GDM1 (cell line): ENCODE measurements around the gene ZBTB21.

ENCODE experiments used
- DNase-seq: peaks from one replicate; lab custom pipeline; 2025; lab: John Stamatoyannopoulos, UW

Gene ZBTB21

DNA sequence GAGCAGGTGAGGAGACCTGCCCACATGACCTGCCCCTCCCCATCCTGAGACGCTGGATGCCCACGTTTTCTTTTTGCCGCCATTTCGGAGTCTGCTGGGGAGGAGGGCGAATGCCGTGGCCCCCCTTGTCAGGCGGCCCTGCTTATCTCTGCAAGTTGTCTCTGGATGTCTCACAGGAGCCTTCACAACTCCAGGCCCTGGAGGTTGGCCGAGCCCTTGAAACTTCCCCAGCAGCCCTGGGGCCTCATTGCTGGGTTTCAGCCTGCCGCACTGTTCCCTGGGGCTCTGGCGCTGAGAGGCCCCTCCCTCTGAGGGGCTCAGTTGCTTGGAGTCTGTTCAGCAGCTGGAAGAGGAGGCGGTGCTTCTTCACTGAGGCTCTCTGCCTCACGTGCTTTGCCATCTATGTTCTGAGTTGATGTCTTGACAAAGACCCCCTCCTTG is 29.8 kb upstream of the ZBTB21 start:
- no peak for DNase-seq

DNA sequence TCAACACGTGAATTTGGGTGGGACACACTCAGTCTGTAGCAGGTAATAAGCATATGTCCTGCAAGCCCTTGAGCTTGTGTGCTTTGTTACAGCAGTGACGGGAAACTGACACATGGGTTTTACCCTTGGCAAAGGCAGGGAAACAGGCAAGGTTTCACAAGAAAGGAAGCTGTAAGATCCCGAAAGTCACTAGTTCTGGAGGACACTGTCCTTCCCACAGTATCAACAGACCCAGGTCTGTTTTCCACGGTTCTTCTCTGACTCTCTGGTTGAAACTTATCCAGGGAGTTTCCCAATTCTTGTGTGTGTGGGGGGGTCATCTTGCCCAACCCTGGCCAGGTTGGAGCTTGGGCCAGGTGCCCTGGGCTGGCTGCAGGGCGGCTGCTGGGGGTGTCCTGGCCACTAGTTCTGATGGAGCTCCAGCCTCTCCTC is 29.3 kb upstream of the ZBTB21 start:
- DNase-seq: no peak

DNA sequence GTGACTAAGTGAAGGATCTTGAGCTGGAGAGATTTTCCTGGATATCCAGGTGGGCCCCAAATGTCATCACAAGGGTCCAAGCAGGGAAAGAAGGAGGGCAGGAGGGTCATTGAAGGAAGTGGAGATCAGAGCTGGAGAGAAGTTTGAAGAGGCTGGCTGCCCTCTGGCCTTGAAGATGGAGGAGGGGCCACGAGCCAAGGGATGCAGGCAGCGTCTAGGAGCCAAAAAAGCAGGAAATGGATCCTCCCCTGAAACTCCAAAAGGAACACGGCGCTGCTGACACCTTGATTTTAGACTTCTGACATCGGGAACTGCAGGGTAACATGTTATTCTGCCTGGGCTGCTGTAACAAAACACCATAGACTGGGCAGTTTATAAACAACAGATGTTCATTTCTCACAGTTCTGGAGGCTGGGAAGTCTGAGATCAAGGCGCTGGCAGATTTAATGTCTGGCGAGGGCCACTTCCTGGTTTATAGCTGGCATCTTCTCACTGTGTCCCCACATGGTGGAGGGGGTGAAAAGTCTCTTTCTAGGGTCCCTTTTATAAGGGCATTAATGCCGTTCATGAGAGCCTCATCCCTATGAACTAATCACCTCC is 28.8 kb upstream of the ZBTB21 start:
- DNase-seq: no peak

DNA sequence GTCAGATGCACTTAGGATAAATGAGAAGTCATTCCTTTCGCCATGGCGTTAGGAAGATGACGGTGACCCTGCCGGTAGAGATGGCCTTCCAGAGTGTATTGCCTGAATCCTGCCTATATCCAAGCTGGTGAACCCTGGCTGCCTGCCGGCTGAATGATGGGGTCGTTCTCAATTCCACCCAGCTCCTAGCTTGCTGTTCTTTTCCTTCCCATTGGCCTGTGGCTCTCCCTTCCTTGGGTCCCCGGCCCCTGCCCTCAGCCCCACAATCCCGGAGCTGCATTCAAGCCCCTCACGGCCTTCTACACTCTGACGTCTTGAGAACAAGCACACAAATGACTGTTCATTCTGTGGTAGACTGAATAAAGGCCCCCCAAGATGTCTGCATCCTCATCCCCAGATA is 28.2 kb upstream of the ZBTB21 start:
- DNase-seq: no peak

DNA sequence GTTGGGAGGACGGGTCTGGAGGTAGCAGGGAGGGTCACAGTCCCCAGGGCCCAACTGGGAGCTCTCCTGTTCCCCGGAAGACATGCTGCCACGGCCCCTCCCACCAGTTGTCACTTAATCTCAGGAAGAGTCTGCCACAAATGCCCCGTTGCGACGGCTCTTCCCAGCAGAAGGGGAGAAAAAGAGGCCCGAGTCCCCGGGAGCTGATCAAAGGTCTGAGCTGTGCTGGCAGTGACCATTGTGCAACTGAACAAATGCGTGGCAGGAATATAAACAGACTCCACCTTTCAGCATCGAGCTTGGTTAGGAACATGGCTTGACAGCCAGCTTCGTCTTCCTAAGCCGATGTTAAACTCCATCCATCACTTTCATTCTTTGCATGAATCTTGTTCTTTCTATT is 27.8 kb upstream of the ZBTB21 start:
- no peak for DNase-seq

DNA sequence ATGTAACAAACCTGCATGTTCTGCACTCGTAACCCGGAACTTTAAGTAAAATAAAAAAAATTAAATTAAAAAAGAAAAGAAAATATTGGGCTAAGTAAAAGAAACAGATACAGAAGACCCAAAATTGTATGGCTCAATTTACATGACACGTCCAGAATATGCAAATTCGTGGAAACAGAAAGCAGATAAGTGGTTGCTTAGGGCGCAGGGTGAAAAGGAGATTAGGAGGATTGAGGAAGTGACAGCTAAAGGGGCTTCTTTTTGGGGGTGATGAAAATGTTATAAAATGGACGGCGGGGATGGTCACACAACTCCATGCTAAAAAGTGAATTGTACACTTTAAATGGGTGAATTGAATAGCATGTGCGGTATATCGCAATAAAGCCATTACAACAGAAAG is 27.4 kb upstream of the ZBTB21 start:
- DNase-seq: no peak

DNA sequence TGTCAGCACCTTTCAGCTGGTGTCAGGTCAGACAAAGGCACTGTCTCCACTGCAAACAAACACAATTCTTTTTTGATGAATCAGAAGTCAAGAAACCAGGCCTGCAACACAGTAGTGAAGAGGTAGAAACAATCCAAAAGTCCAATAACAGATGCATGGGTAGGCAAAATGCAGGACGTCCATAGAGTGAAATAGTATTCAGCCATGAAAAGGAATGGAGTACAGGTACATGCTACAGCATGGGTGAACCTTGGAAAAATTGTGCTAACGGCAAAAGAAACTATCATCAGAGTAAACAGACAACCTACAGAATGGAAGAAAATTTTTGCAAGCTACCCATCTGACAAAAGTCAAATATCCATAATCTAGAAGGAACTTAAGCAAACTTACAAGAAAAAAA is 26.2 kb upstream of the ZBTB21 start:
- no peak for DNase-seq

DNA sequence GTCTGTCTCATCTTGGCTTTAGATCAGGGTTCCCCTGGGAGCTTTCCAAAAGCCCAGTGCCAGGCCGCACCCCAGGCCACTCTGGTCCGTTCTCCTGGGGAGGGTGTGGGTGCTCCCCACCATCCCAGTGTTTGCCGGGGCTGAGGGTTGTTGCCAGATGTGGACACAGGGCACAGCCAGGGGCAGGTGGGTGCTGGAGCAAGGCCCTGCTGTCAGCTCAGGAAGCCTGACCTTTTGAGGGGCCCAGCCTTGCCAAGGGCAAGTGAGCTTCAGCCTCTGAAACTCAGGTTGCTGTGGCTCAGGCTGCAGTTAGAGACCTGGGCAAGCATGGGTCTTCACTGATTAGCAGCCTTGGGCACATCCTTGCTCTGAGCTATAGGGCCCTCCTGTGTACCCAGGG is 22.8 kb upstream of the ZBTB21 start:
- no peak for DNase-seq

DNA sequence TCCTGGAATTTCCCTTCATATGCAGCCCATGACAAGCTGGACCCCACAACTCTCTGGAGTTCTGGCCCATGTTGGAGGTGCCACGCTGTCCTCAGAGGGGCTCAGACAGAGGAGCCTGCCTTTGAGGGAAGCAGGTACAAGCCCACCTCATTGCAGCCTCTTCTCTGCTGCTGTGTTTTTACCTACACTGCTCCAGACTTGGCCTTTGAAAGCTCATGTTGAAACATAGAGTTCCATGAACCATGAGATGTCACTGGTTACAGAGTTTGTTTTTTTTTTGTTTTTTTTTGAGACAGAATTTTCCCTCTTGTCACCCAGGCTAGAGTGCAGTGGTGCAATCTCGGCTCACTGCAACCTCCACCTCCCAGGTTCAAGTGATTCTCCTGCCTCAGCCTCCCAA is 22.1 kb upstream of the ZBTB21 start:
- no peak for DNase-seq

DNA sequence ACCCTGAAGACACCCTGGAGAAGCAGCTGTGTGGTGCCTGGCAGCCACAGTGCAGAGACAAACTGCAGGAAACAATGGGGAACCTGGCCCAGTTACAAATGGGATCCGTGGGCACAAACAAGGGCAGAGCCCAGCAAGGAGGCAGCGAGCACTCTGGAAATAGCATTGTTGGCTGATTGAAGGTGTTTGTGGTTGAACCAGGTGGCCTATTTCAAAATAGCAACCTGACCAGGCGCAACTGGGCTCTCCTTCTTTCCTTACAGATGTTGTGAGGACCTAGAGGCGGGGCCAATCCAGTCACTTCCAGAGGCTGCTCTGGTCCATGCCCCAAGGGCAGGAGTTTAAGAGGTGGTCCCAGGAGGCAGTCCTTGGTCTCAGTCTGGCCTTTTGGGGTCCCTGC is 21.7 kb upstream of the ZBTB21 start:
- no peak for DNase-seq

DNA sequence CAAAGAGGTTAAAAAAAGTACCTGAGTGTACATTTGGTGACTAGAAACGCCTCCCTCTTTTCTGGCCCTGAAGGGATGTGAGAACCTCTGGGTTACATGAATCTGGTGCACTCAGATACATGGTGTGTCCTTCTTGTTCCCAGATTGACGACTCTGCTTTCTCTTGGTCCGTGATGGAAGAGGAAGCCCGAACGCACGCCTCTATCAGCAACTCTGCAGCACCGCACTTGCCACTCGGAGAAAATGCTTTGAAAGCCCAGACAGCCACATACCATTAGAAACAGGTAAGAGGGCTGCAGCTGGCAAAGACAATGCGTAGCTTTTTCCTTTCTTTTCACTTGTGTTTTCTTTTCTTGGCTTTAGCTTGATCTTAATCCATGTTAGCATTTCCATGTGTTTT is 21.1 kb upstream of the ZBTB21 start:
- DNase-seq: no peak

DNA sequence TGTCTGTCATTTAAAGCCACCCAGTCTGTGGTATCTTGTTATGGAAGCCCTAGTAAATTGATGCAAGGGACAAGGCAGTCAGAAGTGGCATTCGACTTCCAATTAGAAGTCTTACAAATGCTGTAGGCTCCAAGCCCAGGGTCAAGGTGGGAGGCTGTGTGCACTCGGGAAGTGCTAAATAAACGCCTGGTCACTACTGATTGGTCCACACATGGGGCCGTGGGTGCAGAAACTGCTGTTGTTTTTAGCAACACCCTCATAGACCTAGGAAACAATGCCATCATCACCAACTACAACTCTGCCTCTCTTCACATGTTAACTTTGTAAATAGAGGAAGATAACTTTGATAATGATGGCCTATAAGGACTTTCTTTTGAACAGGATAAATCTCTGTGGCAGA is 20.2 kb upstream of the ZBTB21 start:
- no peak for DNase-seq

DNA sequence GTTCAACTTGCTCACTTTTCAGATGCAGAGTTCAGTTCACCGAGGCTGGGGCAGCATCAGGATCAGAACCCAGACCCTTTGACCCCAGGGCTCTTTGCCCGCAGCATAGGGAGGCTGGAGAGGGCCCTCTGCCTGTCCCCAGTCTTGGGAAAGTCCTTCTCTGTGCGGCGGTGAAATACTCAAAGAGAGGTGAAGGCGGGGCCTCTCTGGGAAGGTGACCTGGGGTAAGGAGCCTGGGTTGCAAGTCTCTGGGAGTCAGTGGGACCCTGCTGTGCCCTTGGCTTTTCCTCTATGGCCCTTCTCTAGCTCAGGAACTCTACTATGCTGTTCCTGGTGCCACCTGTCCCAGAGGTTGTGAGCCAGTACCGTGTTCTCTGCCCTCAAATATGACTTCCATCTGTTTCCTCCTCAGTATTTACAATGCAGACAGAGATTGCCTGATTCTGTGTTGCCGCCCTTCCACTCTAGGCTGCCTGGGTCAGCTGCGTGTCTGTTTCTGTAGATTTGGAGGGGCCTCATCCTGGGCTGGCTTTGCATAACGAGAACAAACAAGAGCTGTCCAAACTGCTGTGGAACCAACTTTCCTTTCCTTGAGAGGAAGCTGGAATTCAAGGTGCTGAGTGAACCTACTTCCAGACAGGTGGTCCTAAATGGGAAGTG is 18.7 kb upstream of the ZBTB21 start:
- no peak for DNase-seq

DNA sequence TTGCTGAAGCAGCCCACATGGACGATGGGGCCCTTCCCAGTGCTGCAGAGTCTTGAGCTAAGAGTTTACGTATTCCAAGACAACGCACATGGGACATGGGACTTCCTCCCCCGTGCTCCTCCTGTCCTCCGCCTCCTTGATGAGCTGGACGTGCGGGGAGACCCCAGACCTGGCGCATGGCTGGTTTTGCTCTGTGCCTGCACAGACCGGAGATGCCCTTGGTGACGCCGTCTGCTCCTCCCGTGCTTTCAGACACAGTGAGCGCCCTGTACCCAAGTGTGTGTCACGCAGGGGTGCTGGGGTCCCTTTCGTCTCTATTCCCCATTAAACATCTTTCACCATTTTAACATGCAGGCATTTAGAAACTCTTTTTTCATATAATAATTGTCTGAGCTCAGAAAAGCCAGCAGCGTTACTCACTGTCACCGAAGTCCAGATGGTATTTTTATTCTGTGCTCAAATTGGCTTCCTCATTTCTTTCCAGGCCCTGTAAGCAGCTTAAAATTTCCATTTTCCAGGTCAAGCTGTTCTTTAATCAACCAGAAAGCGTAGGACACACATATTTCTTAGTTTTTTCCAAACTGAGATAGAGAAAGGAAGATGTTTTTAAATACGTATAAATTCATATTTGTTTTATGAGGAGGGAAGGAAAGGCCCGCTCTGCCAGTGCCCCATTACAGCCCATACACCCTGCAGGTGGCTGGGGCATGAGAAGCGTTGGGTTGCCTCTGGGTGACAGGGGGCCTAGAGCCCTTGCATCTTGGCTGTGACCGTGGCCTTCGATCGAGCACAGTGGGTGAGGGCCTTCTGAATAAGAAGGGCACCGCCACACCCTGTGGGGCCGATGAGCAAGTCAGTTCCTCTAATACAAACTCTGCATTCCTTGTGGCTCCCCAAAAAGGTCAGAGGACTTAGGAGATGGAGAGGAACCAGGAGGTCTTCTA is 17.9 kb upstream of the ZBTB21 start:
- no peak for DNase-seq

DNA sequence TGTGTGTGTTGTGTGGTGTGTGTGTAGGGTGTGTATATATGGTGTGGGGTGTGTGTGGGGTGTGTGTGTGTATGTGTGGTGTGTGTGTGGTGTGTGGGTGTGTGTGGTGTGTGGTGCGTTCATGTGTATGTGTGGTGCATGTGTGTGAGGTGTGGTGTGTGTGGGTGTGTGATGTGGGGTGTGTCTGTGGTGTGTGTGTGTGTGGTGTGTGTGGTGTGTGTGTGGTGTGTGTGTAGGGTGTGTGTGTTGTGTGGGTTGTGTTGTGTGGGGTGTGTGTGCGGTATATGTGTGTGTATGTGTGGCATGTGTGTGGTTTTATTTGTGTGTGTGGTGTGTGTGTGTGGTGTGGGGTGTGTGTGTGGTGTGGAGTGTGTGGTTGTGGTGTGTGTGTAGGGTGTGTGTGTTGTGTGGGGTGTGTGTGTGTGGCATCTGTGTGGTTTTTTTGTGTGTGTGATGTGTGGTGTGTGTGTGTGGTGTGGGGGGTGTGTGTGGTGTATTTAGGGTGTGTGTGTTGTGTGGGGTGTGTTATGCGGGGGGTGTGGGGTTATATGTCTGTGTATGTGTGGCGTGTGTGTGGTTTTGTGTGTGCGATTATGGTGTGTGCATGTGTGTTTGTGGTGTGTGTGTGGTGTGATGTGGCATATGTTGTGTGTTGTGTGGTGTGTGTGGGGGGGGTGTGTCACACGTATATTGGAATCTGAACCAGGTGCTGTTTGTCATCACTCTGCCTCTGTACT is 17.1 kb upstream of the ZBTB21 start:
- DNase-seq: no peak

DNA sequence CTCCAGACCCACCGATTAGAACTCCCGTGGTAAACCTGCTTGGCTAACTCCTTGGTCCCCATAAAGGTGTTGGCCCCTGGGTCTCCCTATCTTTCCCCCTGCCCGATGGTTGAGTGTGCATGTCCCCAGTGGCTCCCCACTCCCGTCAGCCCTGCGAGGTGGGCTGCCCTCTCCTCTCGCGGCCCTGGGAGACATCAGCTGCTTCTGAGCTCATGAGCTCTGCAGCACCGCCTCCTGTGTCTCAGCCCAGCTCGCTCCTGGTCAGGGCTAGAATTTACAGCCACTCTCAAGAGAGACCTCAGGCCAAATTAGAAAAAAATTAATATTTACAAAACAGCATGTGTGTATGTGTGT is 15.9 kb upstream of the ZBTB21 start:
- DNase-seq: no peak

DNA sequence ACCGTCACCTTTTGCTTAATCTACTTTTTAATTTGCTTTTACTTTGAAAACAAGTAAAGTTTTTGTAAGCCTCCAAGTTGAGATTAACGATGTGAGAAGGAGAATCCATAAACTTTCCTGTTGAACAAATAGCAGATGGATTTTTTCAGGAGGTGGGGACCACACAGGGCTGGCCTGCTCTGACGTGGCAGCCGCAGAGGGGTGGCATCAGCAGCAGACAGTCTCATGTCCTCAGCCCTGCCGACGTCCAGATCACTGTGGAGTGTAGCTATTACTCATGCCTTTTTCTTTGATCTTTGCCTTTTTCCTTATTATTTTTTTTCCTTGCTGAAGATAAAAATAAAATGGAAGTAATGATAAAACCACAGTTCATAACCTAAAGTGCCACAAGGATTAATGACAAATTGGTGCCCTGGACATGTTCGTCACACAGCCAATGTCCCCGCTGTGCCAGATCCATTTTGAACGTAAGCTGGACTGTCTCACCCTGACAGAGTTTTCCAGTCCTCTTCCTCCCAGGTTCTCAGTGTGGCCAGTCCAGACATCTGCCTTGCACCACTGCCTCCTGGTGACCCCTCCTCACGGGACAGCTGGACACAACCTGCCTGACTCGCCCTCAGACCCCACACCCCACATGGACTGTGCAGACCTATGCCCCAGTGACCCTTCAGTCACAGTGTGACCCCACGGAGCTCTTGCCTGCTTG is 15.4 kb upstream of the ZBTB21 start:
- no peak for DNase-seq

DNA sequence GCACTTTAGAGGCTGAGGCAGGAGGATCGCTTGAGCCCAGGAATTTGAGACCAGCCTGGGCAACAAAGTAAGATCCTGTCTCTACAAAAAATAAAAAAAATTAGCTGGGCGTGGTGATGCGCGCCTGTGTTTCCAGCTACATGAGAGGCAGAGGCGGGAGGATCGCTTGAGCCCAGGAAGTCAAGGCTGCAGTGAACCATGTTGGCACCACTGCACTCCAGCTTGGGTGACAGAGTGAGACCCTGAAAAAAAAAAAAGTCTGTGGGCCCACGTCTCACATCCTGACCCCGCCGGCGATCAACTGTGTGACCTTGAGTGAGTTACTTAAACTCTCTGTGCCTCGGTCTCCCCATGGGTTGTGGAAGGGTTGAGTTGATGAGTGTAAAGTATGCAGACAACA is 12.7 kb upstream of the ZBTB21 start:
- no peak for DNase-seq

DNA sequence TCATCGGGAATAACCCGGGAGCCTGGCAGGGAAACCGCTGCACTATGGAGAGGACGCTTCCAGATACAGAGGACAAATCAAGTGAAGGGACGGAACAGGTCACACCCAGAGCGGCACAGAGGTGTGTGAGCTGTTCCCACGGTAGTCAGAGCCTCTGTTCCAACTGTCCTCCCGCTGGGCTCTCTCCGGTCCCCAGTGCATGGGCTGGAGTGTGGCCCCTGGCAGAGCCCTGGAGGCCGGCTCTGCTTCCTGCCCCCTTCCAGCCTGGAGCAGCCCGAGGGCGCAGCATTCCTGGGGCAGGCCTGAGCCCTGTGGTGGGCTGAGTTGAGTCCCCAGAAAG is 11.9 kb upstream of the ZBTB21 start:
- no peak for DNase-seq

DNA sequence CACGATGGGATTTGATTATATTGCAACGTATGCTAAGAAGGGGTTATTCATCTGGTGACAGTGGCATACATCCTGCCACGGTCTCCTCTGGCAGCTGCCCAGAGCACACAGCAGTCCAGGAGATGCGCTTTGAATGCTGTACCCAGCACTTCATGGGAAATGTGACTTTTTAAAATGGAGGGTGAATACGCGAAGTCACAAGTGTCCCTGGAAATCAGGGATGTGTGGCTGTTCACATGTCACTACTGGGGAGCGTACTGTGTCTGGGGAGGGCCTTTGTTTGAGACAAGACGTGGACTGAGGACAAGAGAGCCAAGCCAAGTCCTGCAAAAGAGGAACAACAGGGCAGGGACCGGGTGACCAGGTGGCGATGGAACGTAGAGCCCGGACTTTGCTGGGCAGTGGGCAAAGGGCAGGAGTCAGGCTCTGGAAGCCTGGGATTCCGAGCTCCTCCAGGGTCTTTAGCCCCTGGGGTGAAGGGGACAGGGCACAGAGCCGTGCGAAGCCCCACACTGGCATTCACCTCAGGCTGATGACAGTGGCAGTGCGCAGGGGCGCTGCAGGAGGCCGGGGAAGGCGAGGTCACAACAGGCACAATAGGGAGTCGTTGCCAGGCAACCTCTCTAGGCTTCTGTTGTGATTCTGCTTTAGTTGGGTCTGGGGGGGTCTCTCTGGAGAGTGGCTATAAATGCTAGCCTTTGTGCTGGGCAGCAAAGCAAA is 11.4 kb upstream of the ZBTB21 start:
- no peak for DNase-seq

DNA sequence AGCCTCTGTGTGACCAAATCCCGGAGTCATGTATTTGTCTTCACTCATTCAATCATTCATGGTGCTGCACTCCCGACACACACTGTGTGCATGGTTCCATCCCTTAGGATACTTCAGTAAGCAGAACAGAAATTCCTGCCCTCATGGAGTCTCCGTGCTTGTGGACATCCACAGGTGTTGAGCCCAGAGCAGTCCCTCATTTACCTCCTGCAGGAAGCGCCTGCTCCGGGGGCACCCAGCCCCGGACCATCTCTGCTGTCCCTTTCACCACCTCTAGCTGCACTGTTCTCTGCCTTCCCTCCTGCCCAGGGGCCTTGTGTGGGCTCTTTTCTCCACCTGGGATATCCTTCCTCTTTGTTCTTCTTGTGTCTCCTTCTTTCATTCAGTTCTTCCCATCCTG is 9.5 kb upstream of the ZBTB21 start:
- no peak for DNase-seq
